ENCODE data around the gene CCNF.

- TF ChIP-seq TAF1 (IDR thresholded peaks at IDR 0.05; ENCODE audit: low read depth) = no peak
- TF ChIP-seq CTCF (IDR thresholded peaks at IDR 0.05; ENCODE audit: poor library complexity, severe bottlenecking) = no peak
- no peak for TF ChIP-seq EZH2 (IDR thresholded peaks at IDR 0.05; ENCODE audit: borderline replicate concordance, insufficient read depth, low read length, poor library complexity, severe bottlenecking)
- no peak for TF ChIP-seq MXI1 (conservative IDR thresholded peaks at IDR 0.05; ENCODE audit: poor library complexity, severe bottlenecking)
- no peak for TF ChIP-seq EP300 (conservative IDR thresholded peaks at IDR 0.05; ENCODE audit: poor library complexity, severe bottlenecking)
- TF ChIP-seq POLR2AphosphoS5 (IDR thresholded peaks at IDR 0.05) = no peak
These were observed 51.7 kb downstream of the CCNF start for GRCh38 chr16:2480948-2481347.
